DND-41 (cell line): Measurements from ENCODE around the gene ABAT.

Experiments used
- EZH2 ChIP-seq: IDR thresholded peaks from 3 replicates; pipeline ENCODE4 v1.6.1; 2012; ENCODE audit warnings: borderline replicate concordance, low read depth, mild to moderate bottlenecking, moderate library complexity, low read length, inconsistent platforms; ENCODE audit not compliant: severe bottlenecking
- TF ChIP-seq, protein P1 (sequence below): IDR thresholded peaks from 2 replicates; pipeline ENCODE4 v1.5.1; 2012; ENCODE audit warnings: borderline replicate concordance, low read length, moderate library complexity, mild to moderate bottlenecking; ENCODE audit not compliant: poor library complexity, severe bottlenecking; ENCODE audit errors: extremely low read depth

DNA sequence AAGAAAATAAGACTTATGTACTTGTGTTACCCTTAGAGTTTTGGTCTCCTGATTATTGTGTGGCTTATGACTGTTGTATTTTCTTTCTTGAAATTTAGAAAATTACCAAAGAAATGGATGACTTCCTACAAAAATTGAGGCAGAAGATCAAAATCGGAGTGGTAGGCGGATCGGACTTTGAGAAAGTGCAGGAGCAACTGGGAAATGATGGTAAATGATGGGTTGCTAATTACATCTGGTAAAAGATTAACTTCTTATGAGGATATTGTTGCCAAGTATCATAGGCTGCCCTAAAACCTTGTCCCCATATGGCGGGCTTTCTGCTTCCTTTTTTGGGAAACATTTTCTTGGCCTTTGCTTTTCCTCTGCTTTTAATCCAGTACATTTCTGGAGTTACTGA, 127.3 kb downstream of the ABAT start:
- TF ChIP-seq, protein P1, sequence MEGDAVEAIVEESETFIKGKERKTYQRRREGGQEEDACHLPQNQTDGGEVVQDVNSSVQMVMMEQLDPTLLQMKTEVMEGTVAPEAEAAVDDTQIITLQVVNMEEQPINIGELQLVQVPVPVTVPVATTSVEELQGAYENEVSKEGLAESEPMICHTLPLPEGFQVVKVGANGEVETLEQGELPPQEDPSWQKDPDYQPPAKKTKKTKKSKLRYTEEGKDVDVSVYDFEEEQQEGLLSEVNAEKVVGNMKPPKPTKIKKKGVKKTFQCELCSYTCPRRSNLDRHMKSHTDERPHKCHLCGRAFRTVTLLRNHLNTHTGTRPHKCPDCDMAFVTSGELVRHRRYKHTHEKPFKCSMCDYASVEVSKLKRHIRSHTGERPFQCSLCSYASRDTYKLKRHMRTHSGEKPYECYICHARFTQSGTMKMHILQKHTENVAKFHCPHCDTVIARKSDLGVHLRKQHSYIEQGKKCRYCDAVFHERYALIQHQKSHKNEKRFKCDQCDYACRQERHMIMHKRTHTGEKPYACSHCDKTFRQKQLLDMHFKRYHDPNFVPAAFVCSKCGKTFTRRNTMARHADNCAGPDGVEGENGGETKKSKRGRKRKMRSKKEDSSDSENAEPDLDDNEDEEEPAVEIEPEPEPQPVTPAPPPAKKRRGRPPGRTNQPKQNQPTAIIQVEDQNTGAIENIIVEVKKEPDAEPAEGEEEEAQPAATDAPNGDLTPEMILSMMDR: no peak
- TF ChIP-seq EZH2: no peak
